K562 (cell line): ENCODE results near the gene SLC16A14. TPM values are rescaled to one million over a fixed set of nuclear protein-coding genes. Genes with fewer than 3 reads are reported as not detected.

Source experiments
- ATAC-seq: fragments of 200-7000 bp; cut with Tn5 transposase; 3 replicates; pipeline ENCODE4 v1.9.1; 2020; ENCODE audit warnings: moderate library complexity
- BruUV-seq: library from RNA; stranded (reverse); fragments of 400-500 nt; replicated peaks from 2 replicates; lab custom pipeline; 2021; lab: Mats Ljungman, UMichigan
- CTCF ChIA-PET: fragments of 300-600 bp; formaldehyde crosslinking; extraction: SDS; loops from one replicate; lab custom pipeline; 2021; ENCODE audit warnings: low intra/inter-chr PET ratio; lab: Yijun Ruan, JAX
- POLR2A ChIA-PET: fragments of 300-600, 350-650 bp; sonication (Branson Sonifier 250); formaldehyde crosslinking; extraction: SDS; loops from one replicate; lab custom pipeline; 2021; ENCODE audit warnings: antibody characterized with exemption, inconsistent platforms; lab: Yijun Ruan, JAX
- DNase-seq, 4 experiments: peaks; one replicate each; pipeline versions ENCODE4 v3.0.0 to v3.0.0-alpha.2; 2011 to 2018; ENCODE audit warnings: low spot score in 3 of 4, mixed read lengths in 3 of 4; ENCODE audit errors: extremely low read depth in 1 of 4
- FAIRE-seq: peaks from 2 replicates; lab custom pipeline; 2011; peaks lifted over from hg19 to GRCh38; lab: Jason Lieb, UNC
- H2AFZ ChIP-seq: 2 replicates; pipeline ENCODE4 v1.6.0; 2011; ENCODE audit warnings: low read depth, low read length, control low read depth, inconsistent platforms
- H3K27ac ChIP-seq: fragments of 200-600 bp; 3 replicates; pipeline ENCODE4 v1.8.0; 2011; ENCODE audit warnings: low read depth, mild to moderate bottlenecking, control low read depth, inconsistent platforms, low read length, moderate library complexity, mixed read lengths; ENCODE audit errors: extremely low read depth
- H3K27me3 ChIP-seq, 2 experiments: fragments of 300-600 bp in 1 of 2; 2 replicates in 1 of 2; 3 replicates in 1 of 2; pipeline versions ENCODE4 v1.6.0 to v1.8.0; 2011; ENCODE audit warnings: inconsistent platforms in 2 of 2, low read length in 2 of 2, mild to moderate bottlenecking in 1 of 2, mixed read lengths in 1 of 2, moderate library complexity in 1 of 2; ENCODE audit not compliant: control insufficient read depth in 2 of 2, insufficient read depth in 2 of 2
- H3K36me3 ChIP-seq: fragments of 300-600 bp; 3 replicates; pipeline ENCODE4 v1.8.0; 2011; ENCODE audit warnings: mild to moderate bottlenecking, low read length, inconsistent platforms; ENCODE audit not compliant: control insufficient read depth, insufficient read depth
- H3K4me1 ChIP-seq, 2 experiments: fragments of 200-600 bp in 1 of 2; replicated peaks in 1 of 2; 2 replicates in 1 of 2; 3 replicates in 1 of 2; pipeline versions ENCODE4 v1.5.1 to v1.8.0; 2011; ENCODE audit warnings: inconsistent platforms in 2 of 2, low read length in 2 of 2, mild to moderate bottlenecking in 1 of 2, mixed read lengths in 1 of 2, moderate library complexity in 1 of 2; ENCODE audit not compliant: control insufficient read depth in 2 of 2, insufficient read depth in 2 of 2
- H3K4me2 ChIP-seq: 2 replicates; pipeline ENCODE4 v1.6.1; 2011; ENCODE audit warnings: low read length, control low read depth, inconsistent platforms, mixed read lengths; ENCODE audit not compliant: insufficient read depth
- H3K4me3 ChIP-seq: fragments of 200-600 bp; sonication (generic), shearing (Covaris generic); 2 replicates; pipeline ENCODE4 v1.5.1; 2016; ENCODE audit warnings: control low read depth, inconsistent platforms
- H3K79me2 ChIP-seq: fragments of 200-600 bp; 3 replicates; pipeline ENCODE4 v1.8.0; 2011; ENCODE audit warnings: low read length, inconsistent platforms; ENCODE audit not compliant: control insufficient read depth, insufficient read depth
- H3K9ac ChIP-seq, 2 experiments: 2 replicates each; pipeline versions ENCODE4 v1.6.0 to v1.6.1; 2011; ENCODE audit warnings: low read depth in 2 of 2, low read length in 2 of 2, control low read depth in 1 of 2, inconsistent platforms in 1 of 2, mild to moderate bottlenecking in 1 of 2, mixed read lengths in 1 of 2; ENCODE audit not compliant: insufficient read depth in 1 of 2
- H3K9me1 ChIP-seq: one replicate; pipeline ENCODE4 v1.6.0; 2011; ENCODE audit warnings: inconsistent platforms, mild to moderate bottlenecking, low read length, moderate library complexity; ENCODE audit not compliant: control insufficient read depth, insufficient read depth
- H3K9me3 ChIP-seq: replicated peaks from 2 replicates; pipeline ENCODE4 v1.5.1; 2011; ENCODE audit warnings: low read depth, low read length, inconsistent platforms; ENCODE audit not compliant: control insufficient read depth, insufficient read depth
- H4K20me1 ChIP-seq: replicated peaks from 2 replicates; pipeline ENCODE4 v1.6.1; 2011; ENCODE audit warnings: low read length, inconsistent platforms, mixed read lengths; ENCODE audit not compliant: control insufficient read depth, insufficient read depth
- DDX20 ChIP-seq: fragments of 450-650 bp; IDR thresholded peaks from 2 replicates; pipeline ENCODE4 v1.6.1; 2016; ENCODE audit warnings: missing genetic modification characterization, low read depth, mild to moderate bottlenecking, missing compliant biosample characterization, moderate library complexity
- JUND ChIP-seq, 2 experiments: IDR thresholded peaks; 2 replicates in 1 of 2; 3 replicates in 1 of 2; pipeline ENCODE4 v1.6.1; 2011; ENCODE audit warnings: borderline replicate concordance in 2 of 2, low read depth in 2 of 2, low read length in 2 of 2, improper control_type of control experiment in 1 of 2, missing biosample characterization in 1 of 2, missing genetic modification characterization in 1 of 2, missing genetic modification reagents in 1 of 2
- NEUROD1 ChIP-seq: fragments of 150-350 bp; IDR thresholded peaks from 2 replicates; pipeline ENCODE4 v1.6.1; 2014; ENCODE audit warnings: borderline replicate concordance, low read length, low read depth; ENCODE audit not compliant: partially characterized antibody
- PCBP1 ChIP-seq: fragments of 200-400 bp; formaldehyde crosslinking; IDR thresholded peaks from 2 replicates; pipeline ENCODE4 v1.6.1; 2018; ENCODE audit warnings: mild to moderate bottlenecking, low read depth, low read length; ENCODE audit not compliant: poor library complexity, severe bottlenecking
- RBM14 ChIP-seq: fragments of 200-400 bp; formaldehyde crosslinking; IDR thresholded peaks from 2 replicates; pipeline ENCODE4 v1.6.1; 2018; ENCODE audit warnings: low read depth, mild to moderate bottlenecking, low read length, moderate library complexity, borderline replicate concordance; ENCODE audit not compliant: insufficient read depth
- SIX5 ChIP-seq, 2 experiments: IDR thresholded peaks; 2 replicates each; pipeline ENCODE4 v1.6.1; 2011; ENCODE audit warnings: low read length in 2 of 2, borderline replicate concordance in 1 of 2, low read depth in 1 of 2, mild to moderate bottlenecking in 1 of 2, moderate library complexity in 1 of 2; ENCODE audit not compliant: insufficient read depth in 1 of 2
- SP2 ChIP-seq: IDR thresholded peaks from 2 replicates; pipeline ENCODE4 v1.6.1; 2011; ENCODE audit warnings: mild to moderate bottlenecking, low read depth, low read length, moderate library complexity; ENCODE audit not compliant: poor library complexity, severe bottlenecking; ENCODE audit errors: extremely low read depth
- TFAM ChIP-seq: fragments of 250-450 bp; sonication (Bioruptor Pico); conservative IDR thresholded peaks from 2 replicates; pipeline ENCODE4 v1.5.0; 2021; ENCODE audit warnings: mild to moderate bottlenecking, moderate library complexity
- ZKSCAN1 ChIP-seq: fragments of 150-350 bp; IDR thresholded peaks from 2 replicates; pipeline ENCODE4 v1.6.1; 2016; ENCODE audit warnings: low read depth, low read length
- ZNF57 ChIP-seq: fragments of 450-650 bp; formaldehyde crosslinking; IDR thresholded peaks from 2 replicates; pipeline ENCODE4 v1.4.0; 2020; ENCODE audit warnings: mild to moderate bottlenecking, moderate library complexity
- WGBS: fragments of 100-300 bp; shearing (Covaris generic); methylation state at CpG from one replicate; pipeline ENCODE4 v1.1.6; 2016; ENCODE audit warnings: low coverage, mixed read lengths; ENCODE audit not compliant: insufficient coverage; ENCODE audit errors: missing lambda C conversion rate; 5-methylcytosine and 5-hydroxymethylcytosine counted together
- in situ Hi-C: fragments of 300-500 bp; cut with MboI; formaldehyde crosslinking; loops from 4 replicates; pipeline ENCODE4 v1.15.0; 2018; ENCODE audit warnings: inconsistent platforms, mixed read lengths
- intact Hi-C: fragments of 100-400 bp; cut with micrococcal nuclease; formaldehyde crosslinking; loops from 2 replicates; pipeline ENCODE4 v1.14.2; 2022
- polyA plus RNA-seq, 8 experiments: library from polyadenylated mRNA; depleted of rRNA in 4 of 8; stranded (reverse) in 5 of 8; unstranded in 3 of 8; fragments of >200 nt; fragmentation: Nextera tagmentation in 2 of 8; fragmentation: Illumina TruSeq in 1 of 8; extraction: Ambion mirVana in 2 of 8; extraction: Trizol in 1 of 8; gene quantifications; 2 replicates each; pipeline versions ENCODE4 v1.2.1 to v1.2.3, GENCODE V29; 2011 to 2014; ENCODE audit warnings: inconsistent platforms in 1 of 8, missing spikeins in 1 of 8
- total RNA-seq, 7 experiments: library from RNA; depleted of rRNA in 6 of 7; stranded (reverse); fragments of >200 nt in 6 of 7; fragmentation: Illumina TruSeq in 2 of 7; extraction: Trizol in 2 of 7; gene quantifications; 2 replicates each; pipeline versions ENCODE4 v1.2.1 to v1.2.3, GENCODE V29; 2011 to 2021; ENCODE audit warnings: low replicate concordance in 1 of 7
- TF ChIP-seq, protein P1 (sequence below): fragments of 250-450 bp; sonication (Bioruptor Pico); IDR thresholded peaks from 2 replicates; pipeline ENCODE4 v1.5.0; 2021
- TF ChIP-seq, protein P2 (sequence below): fragments of 450-650 bp; IDR thresholded peaks from 2 replicates; pipeline ENCODE4 v1.7.1; 2018; ENCODE audit warnings: mild to moderate bottlenecking, low read depth; ENCODE audit not compliant: partially characterized antibody

SLC16A14 gene
- total and polyA plus RNA-seq, 9 of the 15 experiments (the other 6 are each of a cell fraction or from before 2014, with no cell fraction given): not detected

DNA sequence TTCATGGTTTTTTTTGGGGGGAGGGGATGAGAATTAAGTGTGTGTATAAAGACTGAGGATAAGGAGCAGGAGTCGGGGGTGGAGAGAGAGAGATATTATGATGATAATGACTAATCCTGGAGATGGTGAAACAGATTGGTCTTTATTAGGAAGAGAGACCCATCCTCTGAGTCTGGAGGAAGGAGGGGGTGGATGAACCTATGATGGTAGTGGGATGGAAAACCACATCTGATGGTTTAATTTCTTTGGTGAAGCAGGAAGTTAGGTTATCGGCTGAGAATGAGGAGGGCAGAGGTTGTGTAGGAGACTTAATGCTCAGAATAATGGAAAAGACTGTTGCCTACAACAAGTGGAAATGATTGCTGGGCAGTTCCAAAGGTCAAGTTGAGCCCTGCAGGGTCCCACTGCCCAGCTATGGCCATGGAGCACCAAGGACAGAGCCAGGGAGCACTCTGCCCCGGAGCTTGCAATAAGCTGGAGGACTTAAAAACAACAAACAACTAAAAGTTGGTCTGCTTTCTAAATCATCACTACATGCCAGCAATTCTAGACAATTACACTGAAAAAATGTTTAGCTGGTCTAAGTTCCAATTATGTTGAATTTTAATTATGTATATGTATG lies 7.9 kb downstream of the SLC16A14 start:
- peaks cover 0 to 5% of the 10 kb centered on the region in 2 experiments; a peak in 2 of 5 replicates for H3K27me3 ChIP-seq
- no peaks in the 10 kb centered on the region for H3K9me1 ChIP-seq
- FAIRE-seq (no peak), ATAC-seq (no peak), DNase-seq (no peak)
- ChIA-PET CTCF (no interaction called here), POLR2A (interaction anchor here (0.5 kb wide), 1 partner anchor 78 kb away, joined by 4 read pairs; no protein-coding TSS in a partner anchor)
- no peak overlapping the region for H3K4me2 ChIP-seq
- no peaks in the 10 kb centered on the region for H3K4me1 ChIP-seq
- no peaks in the 10 kb centered on the region for H3K79me2 ChIP-seq
- no peak overlapping the region for H3K27ac ChIP-seq
- no peak overlapping the region for H3K9ac ChIP-seq
- no TSS peak for BruUV-seq
- H4K20me1 ChIP-seq: no peaks in the 10 kb centered on the region
- H2AFZ ChIP-seq: no peak overlapping the region
- 0% methylated on average over 2 of the region's 3 CpGs for WGBS
- intact Hi-C loops (loop anchor here (10.0 kb wide), 1 partner anchor 56 kb away; no protein-coding TSS in a partner anchor), in situ Hi-C loops (no loop called here)
- no peaks in the 10 kb centered on the region for H3K36me3 ChIP-seq
- H3K9me3 ChIP-seq: no peaks in the 10 kb centered on the region
- H3K4me3 ChIP-seq: no peak overlapping the region
- TF ChIP-seq TFAM (CRISPR knock-in tag): no peak
- no peak for TF ChIP-seq PCBP1
- no peak for TF ChIP-seq SP2
- no peak for TF ChIP-seq ZKSCAN1
- TF ChIP-seq DDX20 (tag): no peak
- TF ChIP-seq RBM14: no peak
- no peak for TF ChIP-seq ZNF57
- no peak for TF ChIP-seq JUND (IDR thresholded peaks at IDR 0.05; ENCODE audit: borderline replicate concordance, low read depth, low read length)
- no peak for TF ChIP-seq JUND (tag; IDR thresholded peaks at IDR 0.05; ENCODE audit: borderline replicate concordance, low read depth, low read length)
- TF ChIP-seq, protein P1, sequence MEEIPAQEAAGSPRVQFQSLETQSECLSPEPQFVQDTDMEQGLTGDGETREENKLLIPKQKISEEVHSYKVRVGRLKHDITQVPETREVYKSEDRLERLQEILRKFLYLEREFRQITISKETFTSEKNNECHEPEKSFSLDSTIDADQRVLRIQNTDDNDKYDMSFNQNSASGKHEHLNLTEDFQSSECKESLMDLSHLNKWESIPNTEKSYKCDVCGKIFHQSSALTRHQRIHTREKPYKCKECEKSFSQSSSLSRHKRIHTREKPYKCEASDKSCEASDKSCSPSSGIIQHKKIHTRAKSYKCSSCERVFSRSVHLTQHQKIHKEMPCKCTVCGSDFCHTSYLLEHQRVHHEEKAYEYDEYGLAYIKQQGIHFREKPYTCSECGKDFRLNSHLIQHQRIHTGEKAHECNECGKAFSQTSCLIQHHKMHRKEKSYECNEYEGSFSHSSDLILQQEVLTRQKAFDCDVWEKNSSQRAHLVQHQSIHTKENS (CRISPR knock-in tag): no peak
- TF ChIP-seq SIX5 (IDR thresholded peaks at IDR 0.05; ENCODE audit: borderline replicate concordance in 1 of 2, insufficient read depth in 1 of 2, low read depth in 1 of 2, low read length in 2 of 2): no peak
- TF ChIP-seq, protein P2, sequence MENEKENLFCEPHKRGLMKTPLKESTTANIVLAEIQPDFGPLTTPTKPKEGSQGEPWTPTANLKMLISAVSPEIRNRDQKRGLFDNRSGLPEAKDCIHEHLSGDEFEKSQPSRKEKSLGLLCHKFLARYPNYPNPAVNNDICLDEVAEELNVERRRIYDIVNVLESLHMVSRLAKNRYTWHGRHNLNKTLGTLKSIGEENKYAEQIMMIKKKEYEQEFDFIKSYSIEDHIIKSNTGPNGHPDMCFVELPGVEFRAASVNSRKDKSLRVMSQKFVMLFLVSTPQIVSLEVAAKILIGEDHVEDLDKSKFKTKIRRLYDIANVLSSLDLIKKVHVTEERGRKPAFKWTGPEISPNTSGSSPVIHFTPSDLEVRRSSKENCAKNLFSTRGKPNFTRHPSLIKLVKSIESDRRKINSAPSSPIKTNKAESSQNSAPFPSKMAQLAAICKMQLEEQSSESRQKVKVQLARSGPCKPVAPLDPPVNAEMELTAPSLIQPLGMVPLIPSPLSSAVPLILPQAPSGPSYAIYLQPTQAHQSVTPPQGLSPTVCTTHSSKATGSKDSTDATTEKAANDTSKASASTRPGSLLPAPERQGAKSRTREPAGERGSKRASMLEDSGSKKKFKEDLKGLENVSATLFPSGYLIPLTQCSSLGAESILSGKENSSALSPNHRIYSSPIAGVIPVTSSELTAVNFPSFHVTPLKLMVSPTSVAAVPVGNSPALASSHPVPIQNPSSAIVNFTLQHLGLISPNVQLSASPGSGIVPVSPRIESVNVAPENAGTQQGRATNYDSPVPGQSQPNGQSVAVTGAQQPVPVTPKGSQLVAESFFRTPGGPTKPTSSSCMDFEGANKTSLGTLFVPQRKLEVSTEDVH: no peak
- no peak for TF ChIP-seq NEUROD1
